Activated T-cell treated with anti-CD3 and anti-CD28 coated beads, Interleukin-2, amount 50 U/mL, for 4 hours (primary cell): Measurements from ENCODE around the gene OSMR. TPM values are rescaled to one million over a fixed set of nuclear protein-coding genes. Genes with fewer than 3 reads are reported as not detected.
A peak's percentile ranks its signal among the peaks of the same experiment; 100 is the strongest.

Experiments used
- ATAC-seq, 2 donors: fragments of 200-7000 bp; cut with Tn5 transposase; one replicate each; pipeline ENCODE4 v1.10.0; 2021
- DNase-seq: peaks from one replicate; pipeline ENCODE4 v3.0.0-alpha.2; 2020
- H3K27me3 Mint-ChIP-seq: one replicate; pipeline ENCODE4 v1.8.0; 2021; ENCODE audit warnings: low read depth, mixed read lengths
- H3K36me3 Mint-ChIP-seq: one replicate; pipeline ENCODE4 v1.8.0; 2022; ENCODE audit warnings: mixed read lengths; ENCODE audit not compliant: insufficient read depth
- H3K4me1 Mint-ChIP-seq: one replicate; pipeline ENCODE4 v1.8.0; 2021; ENCODE audit warnings: low read depth, mixed read lengths
- H3K4me3 Mint-ChIP-seq: one replicate; pipeline ENCODE4 v1.8.0; 2021; ENCODE audit warnings: mild to moderate bottlenecking, moderate library complexity, mixed read lengths
- H3K9me3 Mint-ChIP-seq: one replicate; pipeline ENCODE4 v1.8.0; 2021; ENCODE audit warnings: mixed read lengths
- total RNA-seq, 3 donors: library from RNA; stranded (reverse); gene quantifications; one replicate each; pipeline ENCODE4 v1.2.1, GENCODE V29; 2021

OSMR gene
- total RNA-seq, 3 donors from 2014 or later = 0.08 to 0.16 (median 0.15) TPM

GRCh38 chr5:38911933-38912332 lies 66.1 kb downstream of the OSMR start:
- Mint-ChIP-seq H3K4me1 (no peaks in the 10 kb centered on the region), H3K27me3 (peaks cover 19% of the 10 kb centered on the region), H3K9me3 (peaks cover 16% of the 10 kb centered on the region), H3K36me3 (no peaks in the 10 kb centered on the region), H3K4me3 (no peak overlapping the region)
- DNase-seq (no peak), ATAC-seq (no peak)

GRCh38 chr5:38913714-38914113 lies 67.9 kb downstream of the OSMR start:
- DNase-seq (no peak), ATAC-seq (no peak)
- H3K27me3 Mint-ChIP-seq = peaks cover 16% of the 10 kb centered on the region
- no peak overlapping the region for H3K4me3 Mint-ChIP-seq
- no peaks in the 10 kb centered on the region for H3K4me1 Mint-ChIP-seq
- H3K9me3 Mint-ChIP-seq = peaks cover 14% of the 10 kb centered on the region
- no peaks in the 10 kb centered on the region for H3K36me3 Mint-ChIP-seq

- H3K36me3 Mint-ChIP-seq = no peaks in the 10 kb centered on the region
- H3K9me3 Mint-ChIP-seq = no peaks in the 10 kb centered on the region
- no peaks in the 10 kb centered on the region for H3K4me1 Mint-ChIP-seq
- DNase-seq = no peak
- no peak for ATAC-seq
- H3K27me3 Mint-ChIP-seq = peaks cover 13% of the 10 kb centered on the region
- H3K4me3 Mint-ChIP-seq = no peak overlapping the region
Measured at GRCh38 chr5:38916802-38917201, 71.0 kb downstream of the OSMR start.

GRCh38 chr5:38921174-38921573 lies 75.4 kb downstream of the OSMR start:
- no peaks in the 10 kb centered on the region for H3K9me3 Mint-ChIP-seq
- H3K36me3 Mint-ChIP-seq = no peaks in the 10 kb centered on the region
- H3K27me3 Mint-ChIP-seq = peaks cover 28% of the 10 kb centered on the region
- H3K4me3 Mint-ChIP-seq = no peak overlapping the region
- H3K4me1 Mint-ChIP-seq = no peaks in the 10 kb centered on the region
- no peak for ATAC-seq
- DNase-seq = no peak

- peak; percentile 16 for DNase-seq
- Mint-ChIP-seq H3K4me3 (no peak overlapping the region), H3K27me3 (peaks cover 28% of the 10 kb centered on the region), H3K9me3 (no peaks in the 10 kb centered on the region), H3K36me3 (no peaks in the 10 kb centered on the region), H3K4me1 (no peaks in the 10 kb centered on the region)
- ATAC-seq = peak; percentile 48 to 78
Measured at GRCh38 chr5:38922199-38922598, 76.4 kb downstream of the OSMR start.

GRCh38 chr5:38923661-38924451 lies 78.0 kb downstream of the OSMR start:
- H3K27me3 Mint-ChIP-seq = peaks cover 25% of the 10 kb centered on the region
- no peaks in the 10 kb centered on the region for H3K4me1 Mint-ChIP-seq
- no peaks in the 10 kb centered on the region for H3K36me3 Mint-ChIP-seq
- no peak overlapping the region for H3K4me3 Mint-ChIP-seq
- no peak for ATAC-seq
- no peaks in the 10 kb centered on the region for H3K9me3 Mint-ChIP-seq
- no peak for DNase-seq

- H3K4me3 Mint-ChIP-seq = no peak overlapping the region
- H3K9me3 Mint-ChIP-seq = no peaks in the 10 kb centered on the region
- no peaks in the 10 kb centered on the region for H3K4me1 Mint-ChIP-seq
Measured at GRCh38 chr5:38925154-38925925, 79.5 kb downstream of the OSMR start.

GRCh38 chr5:38926121-38926520 lies 80.3 kb downstream of the OSMR start:
- Mint-ChIP-seq H3K4me1 (no peaks in the 10 kb centered on the region), H3K4me3 (no peak overlapping the region), H3K27me3 (peaks cover 21% of the 10 kb centered on the region), H3K9me3 (no peaks in the 10 kb centered on the region), H3K36me3 (no peaks in the 10 kb centered on the region)
- ATAC-seq = no peak
- no peak for DNase-seq

More at GRCh38 chr5:38925154-38925925, 79.5 kb downstream of the OSMR start:
- no peak for DNase-seq
- peaks cover 21% of the 10 kb centered on the region for H3K27me3 Mint-ChIP-seq
- no peak for ATAC-seq
- H3K36me3 Mint-ChIP-seq = no peaks in the 10 kb centered on the region

- Mint-ChIP-seq H3K36me3 (no peaks in the 10 kb centered on the region), H3K4me1 (no peaks in the 10 kb centered on the region), H3K4me3 (no peak overlapping the region), H3K9me3 (no peaks in the 10 kb centered on the region), H3K27me3 (peaks cover 16% of the 10 kb centered on the region)
- DNase-seq (no peak), ATAC-seq (no peak)
Measured at GRCh38 chr5:38927470-38927869, 81.7 kb downstream of the OSMR start.

- no peaks in the 10 kb centered on the region for H3K9me3 Mint-ChIP-seq
- H3K4me3 Mint-ChIP-seq = no peak overlapping the region
- no peaks in the 10 kb centered on the region for H3K36me3 Mint-ChIP-seq
- DNase-seq (no peak), ATAC-seq (no peak)
- H3K4me1 Mint-ChIP-seq = no peaks in the 10 kb centered on the region
- peaks cover 6% of the 10 kb centered on the region for H3K27me3 Mint-ChIP-seq
Measured at GRCh38 chr5:38929838-38930237, 84.0 kb downstream of the OSMR start.

- DNase-seq = no peak
- H3K36me3 Mint-ChIP-seq = peaks cover 9% of the 10 kb centered on the region
- no peaks in the 10 kb centered on the region for H3K9me3 Mint-ChIP-seq
- no peaks in the 10 kb centered on the region for H3K4me1 Mint-ChIP-seq
- peaks cover 3% of the 10 kb centered on the region for H3K27me3 Mint-ChIP-seq
- H3K4me3 Mint-ChIP-seq = no peak overlapping the region
- ATAC-seq = no peak
Measured at GRCh38 chr5:38931731-38932130, 85.9 kb downstream of the OSMR start.

- Mint-ChIP-seq H3K9me3 (no peaks in the 10 kb centered on the region), H3K4me1 (no peaks in the 10 kb centered on the region), H3K27me3 (peaks cover 2% of the 10 kb centered on the region), H3K4me3 (no peak overlapping the region), H3K36me3 (peaks cover 12% of the 10 kb centered on the region)
- DNase-seq (no peak), ATAC-seq (no peak)
Measured at GRCh38 chr5:38932854-38933408, 87.1 kb downstream of the OSMR start.

- peaks cover 17% of the 10 kb centered on the region for H3K36me3 Mint-ChIP-seq
- H3K27me3 Mint-ChIP-seq = no peaks in the 10 kb centered on the region
- H3K4me1 Mint-ChIP-seq = no peaks in the 10 kb centered on the region
- DNase-seq (no peak), ATAC-seq (no peak)
- H3K4me3 Mint-ChIP-seq = no peak overlapping the region
- no peaks in the 10 kb centered on the region for H3K9me3 Mint-ChIP-seq
Measured at GRCh38 chr5:38935437-38935836, 89.6 kb downstream of the OSMR start.

GRCh38 chr5:38936269-38936668 lies 90.5 kb downstream of the OSMR start:
- ATAC-seq (no peak), DNase-seq (no peak)
- no peaks in the 10 kb centered on the region for H3K9me3 Mint-ChIP-seq
- no peaks in the 10 kb centered on the region for H3K4me1 Mint-ChIP-seq
- H3K4me3 Mint-ChIP-seq = no peak overlapping the region
- H3K36me3 Mint-ChIP-seq = peaks cover 20% of the 10 kb centered on the region
- H3K27me3 Mint-ChIP-seq = no peaks in the 10 kb centered on the region

GRCh38 chr5:38938424-38938823 lies 92.6 kb downstream of the OSMR start:
- H3K4me3 Mint-ChIP-seq = no peak overlapping the region
- no peaks in the 10 kb centered on the region for H3K27me3 Mint-ChIP-seq
- DNase-seq (no peak), ATAC-seq (no peak)
- H3K9me3 Mint-ChIP-seq = no peaks in the 10 kb centered on the region
- no peaks in the 10 kb centered on the region for H3K4me1 Mint-ChIP-seq
- peaks cover 28% of the 10 kb centered on the region for H3K36me3 Mint-ChIP-seq
